ENCODE data around the gene ENOSF1.

- no peak for TF ChIP-seq POLR2A (IDR thresholded peaks at IDR 0.05)
- TF ChIP-seq CTCF (IDR thresholded peaks at IDR 0.05): no peak
These were observed 46.3 kb downstream of the ENOSF1 start for GRCh38 chr18:666177-666576.

Data from thyroid gland (tissue), 4 donors.